C4-2B (cell line): ENCODE results near the gene RHBG.

Experiments
- CTCF ChIP-seq: fragments of 450-650 bp; conservative IDR thresholded peaks from 2 replicates; pipeline ENCODE4 v1.5.1; 2017; ENCODE audit warnings: mild to moderate bottlenecking
- ZFX ChIP-seq: fragments of 450-650 bp; IDR thresholded peaks from 2 replicates; pipeline ENCODE4 v1.6.1; 2017

DNA sequence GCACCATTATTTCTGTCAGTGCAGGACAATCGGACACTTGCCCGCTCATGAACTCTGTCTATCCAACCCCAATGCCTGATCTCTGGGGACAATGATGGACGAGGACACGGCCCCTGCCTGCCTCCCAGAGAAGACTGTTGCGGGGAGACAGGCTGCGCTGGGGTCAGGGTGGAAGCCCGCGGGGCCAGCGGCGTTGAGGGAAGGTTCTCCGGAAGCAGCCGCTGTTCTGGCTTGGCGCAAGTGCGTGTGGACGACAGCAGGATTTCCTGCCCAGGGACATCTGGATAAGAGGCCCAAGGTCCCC lies 18.8 kb downstream of the RHBG start:
- TF ChIP-seq CTCF (no peak), ZFX (no peak)
